Esophagus (tissue), 2 donors: ENCODE measurements around the gene MLEC. TPM values are rescaled to one million over a fixed set of nuclear protein-coding genes. Genes with fewer than 3 reads are reported as not detected.

Experiments
- H3K27ac ChIP-seq, 2 donors: one replicate each; pipeline ENCODE4 v1.5.1; 2013; ENCODE audit warnings: low read depth in 2 of 2, mild to moderate bottlenecking in 2 of 2, inconsistent platforms in 1 of 2, low read length in 1 of 2, moderate library complexity in 1 of 2
- H3K27me3 ChIP-seq, 2 donors: one replicate each; pipeline ENCODE4 v1.6.1; 2013; ENCODE audit warnings: low read length in 2 of 2, control low read depth in 1 of 2, mild to moderate bottlenecking in 1 of 2; ENCODE audit not compliant: insufficient read depth in 2 of 2, control insufficient read depth in 1 of 2
- H3K36me3 ChIP-seq, 2 donors: one replicate each; pipeline ENCODE4 v1.6.1; 2013; ENCODE audit warnings: low read length in 1 of 2; ENCODE audit not compliant: control insufficient read depth in 2 of 2, insufficient read depth in 2 of 2
- H3K4me1 ChIP-seq, 2 donors: one replicate each; pipeline ENCODE4 v1.6.1; 2013; ENCODE audit warnings: low read length in 1 of 2; ENCODE audit not compliant: control insufficient read depth in 2 of 2, insufficient read depth in 2 of 2
- H3K4me3 ChIP-seq, 2 donors: one replicate each; pipeline ENCODE4 v1.5.1; 2013; ENCODE audit warnings: low read length in 2 of 2, mild to moderate bottlenecking in 2 of 2, low read depth in 1 of 2, moderate library complexity in 1 of 2
- H3K9me3 ChIP-seq, 2 donors: one replicate each; pipeline ENCODE4 v1.6.1; 2013; ENCODE audit warnings: mild to moderate bottlenecking in 2 of 2, low read depth in 1 of 2, low read length in 1 of 2, moderate library complexity in 1 of 2; ENCODE audit not compliant: control insufficient read depth in 2 of 2, insufficient read depth in 1 of 2
- WGBS, 2 donors: extraction: QIAGEN DNeasy Blood & Tissue Kit; methylation state at CpG; one replicate each; pipeline ENCODE4 v1.1.7; 2013; 5-methylcytosine and 5-hydroxymethylcytosine counted together
- polyA plus RNA-seq, 2 donors: library from polyadenylated mRNA; stranded (reverse); fragments of 200-250 nt; gene quantifications; one replicate each; pipeline ENCODE4 v1.2.3, GENCODE V29; 2013
- donor health status: healthy with polysubstance abuse.
- donor health status: Bipolar disorder and iron deficiency.

Gene MLEC
- polyA plus RNA-seq, 2 donors: 14.0 to 15.7 TPM

DNA sequence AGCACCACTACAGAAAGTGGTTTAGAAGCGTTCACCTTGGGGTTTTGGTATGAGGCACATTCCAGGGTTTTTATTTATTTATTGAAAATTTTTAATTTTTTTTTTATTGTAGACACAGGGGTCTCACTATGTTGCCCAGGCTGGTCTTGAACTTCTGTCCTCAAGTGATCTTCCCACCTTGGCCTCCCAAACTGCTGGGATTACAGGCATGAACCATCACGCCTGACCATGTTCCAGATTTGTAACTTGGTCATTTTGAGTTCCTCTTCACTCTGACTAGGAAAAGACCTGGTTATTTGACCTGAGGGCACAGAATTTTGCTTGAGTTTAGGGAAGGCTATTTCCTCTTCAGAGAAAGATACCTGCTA, 3.1 kb downstream of the MLEC start:
- Histone ChIP-seq H3K27me3 (no peaks in the 10 kb centered on the region), H3K4me1 (peaks cover 0 to 6% of the 10 kb centered on the region in 2 donors), H3K27ac (no peak overlapping the region), H3K36me3 (peaks cover 7 to 11% of the 10 kb centered on the region in 2 donors), H3K9me3 (no peaks in the 10 kb centered on the region), H3K4me3 (no peak overlapping the region)
- 83 to 92% methylated on average over 2 of the region's 2 CpGs for WGBS, 2 donors

DNA sequence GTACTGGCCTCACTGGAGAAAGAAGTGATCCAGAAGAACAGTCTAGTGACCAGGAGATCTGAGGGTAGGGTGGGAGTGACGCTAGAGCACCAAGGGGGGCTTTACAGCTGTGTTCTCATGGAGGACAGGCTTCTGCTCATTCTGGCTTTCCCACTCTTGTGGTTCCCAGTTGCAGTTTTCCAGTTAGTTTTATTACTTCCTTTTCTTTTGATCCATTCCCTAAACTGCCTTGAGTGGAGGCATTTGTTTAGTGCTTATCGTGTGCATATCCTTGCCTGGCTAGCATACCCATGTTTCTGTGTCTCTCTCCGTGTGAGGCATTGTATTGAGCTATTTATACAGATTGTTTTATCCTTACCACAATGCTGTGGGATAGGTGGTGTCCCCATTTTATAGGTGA, 4.0 kb downstream of the MLEC start:
- Histone ChIP-seq H3K36me3 (peaks cover 11 to 15% of the 10 kb centered on the region in 2 donors), H3K9me3 (no peaks in the 10 kb centered on the region), H3K27ac (no peak overlapping the region), H3K4me3 (no peak overlapping the region), H3K4me1 (peaks cover 0 to 6% of the 10 kb centered on the region in 2 donors), H3K27me3 (no peaks in the 10 kb centered on the region)
- WGBS, 2 donors: 57 to 82% methylated on average over 3 of the region's 3 CpGs

DNA sequence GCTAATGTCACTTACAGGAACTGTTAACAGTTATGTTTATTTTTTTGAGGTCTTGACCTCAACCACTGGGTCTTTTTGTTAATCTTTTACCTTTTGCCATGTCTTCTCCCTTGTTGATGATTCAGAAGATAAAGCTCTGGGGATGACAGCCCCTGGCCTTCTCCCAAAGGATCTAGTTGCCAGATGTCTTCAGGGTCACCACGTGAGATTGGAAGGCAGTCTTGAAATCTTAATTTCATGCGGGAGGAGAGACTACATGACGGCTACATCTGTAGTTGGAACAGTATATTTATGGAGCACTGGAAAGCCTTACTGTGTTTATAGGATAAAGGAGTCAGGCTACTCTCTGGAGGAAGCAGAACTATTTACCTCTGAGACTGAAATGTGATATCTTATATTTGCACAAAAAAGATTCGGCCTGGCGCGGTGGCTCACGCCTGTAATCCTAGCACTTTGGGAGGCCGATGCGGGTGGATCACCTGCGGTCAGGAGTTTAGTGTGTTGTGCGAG, 5.6 kb downstream of the MLEC start:
- H3K27ac ChIP-seq: no peak overlapping the region
- 61 to 68% methylated on average over 11 of the region's 11 CpGs for WGBS, 2 donors
- H3K27me3 ChIP-seq: no peaks in the 10 kb centered on the region
- H3K4me1 ChIP-seq: peaks cover 0 to 6% of the 10 kb centered on the region in 2 donors
- peaks cover 11 to 20% of the 10 kb centered on the region in 2 donors for H3K36me3 ChIP-seq
- no peak overlapping the region for H3K4me3 ChIP-seq
- no peaks in the 10 kb centered on the region for H3K9me3 ChIP-seq

DNA sequence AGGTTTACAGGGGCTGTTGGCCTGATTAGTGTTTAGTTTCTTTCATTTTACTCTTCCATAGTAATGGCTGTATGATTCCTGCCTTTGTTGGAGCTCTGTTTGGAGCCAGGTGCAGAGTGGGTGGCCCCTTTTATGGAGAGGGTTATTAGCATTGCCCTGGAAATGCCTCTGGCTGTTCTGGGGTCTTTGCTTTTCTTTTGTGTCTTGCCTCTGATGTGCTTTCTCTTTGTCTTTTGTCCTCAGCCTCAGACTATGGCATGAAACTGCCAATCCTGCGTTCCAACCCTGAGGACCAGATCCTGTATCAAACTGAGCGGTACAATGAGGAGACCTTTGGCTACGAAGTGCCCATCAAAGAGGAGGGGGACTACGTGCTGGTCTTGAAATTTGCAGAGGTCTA, 6.9 kb downstream of the MLEC start:
- H3K27ac ChIP-seq: no peak overlapping the region
- no peak overlapping the region for H3K4me3 ChIP-seq
- peaks cover 0 to 5% of the 10 kb centered on the region in 2 donors for H3K4me1 ChIP-seq
- H3K36me3 ChIP-seq: peaks cover 11 to 27% of the 10 kb centered on the region in 2 donors
- H3K9me3 ChIP-seq: no peaks in the 10 kb centered on the region
- 89 to 90% methylated on average over 4 of the region's 4 CpGs for WGBS, 2 donors
- no peaks in the 10 kb centered on the region for H3K27me3 ChIP-seq

DNA sequence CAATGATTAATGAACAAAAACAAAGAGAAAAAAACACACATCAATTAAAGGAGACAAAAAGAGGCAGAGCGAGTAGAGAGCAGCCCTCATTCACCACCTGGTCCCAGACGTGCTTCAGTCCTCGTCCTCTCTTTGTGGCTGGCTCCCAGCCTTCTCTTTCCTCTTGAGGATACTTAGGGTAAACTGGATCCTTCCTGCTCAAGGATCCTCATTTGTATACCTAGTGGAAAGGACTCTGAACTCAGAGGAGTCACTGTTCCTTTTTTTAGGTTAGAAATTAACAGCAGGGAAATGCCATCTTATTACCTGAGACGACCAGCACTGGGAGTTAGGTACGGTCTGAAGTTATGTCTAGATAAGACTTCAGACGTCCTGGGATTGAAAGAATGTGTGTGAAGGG, 9.7 kb downstream of the MLEC start:
- peaks cover 14 to 34% of the 10 kb centered on the region in 2 donors for H3K36me3 ChIP-seq
- no peak overlapping the region for H3K4me3 ChIP-seq
- 70 to 86% methylated on average over 6 of the region's 6 CpGs for WGBS, 2 donors
- no peaks in the 10 kb centered on the region for H3K9me3 ChIP-seq
- no peaks in the 10 kb centered on the region for H3K4me1 ChIP-seq
- no peak overlapping the region for H3K27ac ChIP-seq
- H3K27me3 ChIP-seq: no peaks in the 10 kb centered on the region

DNA sequence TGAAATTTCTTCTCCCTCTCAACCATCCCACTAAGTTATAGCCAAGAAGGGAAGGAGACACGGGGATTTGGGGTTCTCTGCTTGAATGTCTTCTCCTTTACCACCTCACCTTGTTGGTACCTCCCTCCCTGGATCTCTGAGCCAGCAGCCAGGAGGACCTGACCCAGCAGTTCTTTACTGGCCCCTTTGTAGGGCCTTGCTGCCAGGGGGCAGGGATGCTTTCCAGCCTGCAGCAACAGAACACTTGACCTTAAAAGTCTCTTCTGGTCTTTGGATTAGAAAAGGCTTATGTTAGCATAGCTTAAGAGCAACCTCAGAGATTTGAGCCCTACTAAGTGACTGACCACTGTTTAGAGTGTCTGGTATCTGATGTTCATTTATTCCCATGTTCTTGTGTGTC, 10.4 kb downstream of the MLEC start:
- H3K4me1 ChIP-seq: no peaks in the 10 kb centered on the region
- H3K27ac ChIP-seq: no peak overlapping the region
- peaks cover 14 to 34% of the 10 kb centered on the region in 2 donors for H3K36me3 ChIP-seq
- no peaks in the 10 kb centered on the region for H3K9me3 ChIP-seq
- H3K27me3 ChIP-seq: no peaks in the 10 kb centered on the region
- 69 to 97% methylated on average over 1 of the region's 1 CpG for WGBS, 2 donors
- H3K4me3 ChIP-seq: no peak overlapping the region

DNA sequence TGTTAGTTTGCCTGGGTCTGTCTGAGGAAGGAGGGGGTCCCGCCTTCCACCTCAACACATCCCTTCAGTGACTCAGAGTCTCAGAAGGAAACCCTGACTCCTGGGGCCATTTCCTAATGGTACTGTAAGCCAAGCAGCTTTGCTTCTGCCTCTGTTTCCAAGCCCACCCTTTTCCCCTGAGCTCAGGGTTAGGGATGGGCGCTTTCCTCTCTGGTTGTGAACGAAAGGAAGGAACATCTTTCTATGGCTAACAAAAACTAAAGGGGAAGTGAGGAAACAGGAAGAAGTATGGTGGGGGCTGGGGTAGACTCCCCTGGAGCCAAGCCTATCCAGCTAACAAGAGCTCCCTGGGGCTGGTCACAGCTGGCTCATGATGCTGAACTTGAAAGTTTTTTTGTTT, 11.7 kb downstream of the MLEC start:
- no peaks in the 10 kb centered on the region for H3K27me3 ChIP-seq
- no peak overlapping the region for H3K27ac ChIP-seq
- 81 to 86% methylated on average over 3 of the region's 3 CpGs for WGBS, 2 donors
- H3K9me3 ChIP-seq: no peaks in the 10 kb centered on the region
- H3K4me1 ChIP-seq: no peaks in the 10 kb centered on the region
- H3K4me3 ChIP-seq: no peak overlapping the region
- H3K36me3 ChIP-seq: peaks cover 13 to 34% of the 10 kb centered on the region in 2 donors

DNA sequence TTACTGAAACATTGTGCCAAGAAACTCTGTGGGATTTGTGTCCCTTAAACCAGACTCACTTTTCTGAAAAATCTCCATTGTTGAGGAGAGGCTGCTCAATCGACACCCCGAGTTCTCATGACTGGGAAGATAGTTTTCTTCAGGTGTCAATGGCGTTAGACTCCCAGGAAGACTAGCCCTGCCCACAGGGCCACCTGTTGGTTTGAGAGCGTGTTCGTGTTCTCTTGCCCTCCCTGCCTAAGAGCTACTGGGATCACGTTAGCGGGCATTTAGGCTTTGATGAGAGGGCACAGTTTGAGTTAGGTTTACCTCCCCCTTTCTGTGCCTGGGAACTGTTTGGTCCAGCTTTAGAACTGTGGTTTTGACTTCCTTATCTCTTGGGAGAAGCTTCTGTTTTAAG, 12.6 kb downstream of the MLEC start:
- 88 to 93% methylated on average over 7 of the region's 7 CpGs for WGBS, 2 donors
- Histone ChIP-seq H3K36me3 (peaks cover 8 to 28% of the 10 kb centered on the region in 2 donors), H3K4me3 (no peak overlapping the region), H3K4me1 (no peaks in the 10 kb centered on the region), H3K9me3 (no peaks in the 10 kb centered on the region), H3K27me3 (no peaks in the 10 kb centered on the region), H3K27ac (no peak overlapping the region)

DNA sequence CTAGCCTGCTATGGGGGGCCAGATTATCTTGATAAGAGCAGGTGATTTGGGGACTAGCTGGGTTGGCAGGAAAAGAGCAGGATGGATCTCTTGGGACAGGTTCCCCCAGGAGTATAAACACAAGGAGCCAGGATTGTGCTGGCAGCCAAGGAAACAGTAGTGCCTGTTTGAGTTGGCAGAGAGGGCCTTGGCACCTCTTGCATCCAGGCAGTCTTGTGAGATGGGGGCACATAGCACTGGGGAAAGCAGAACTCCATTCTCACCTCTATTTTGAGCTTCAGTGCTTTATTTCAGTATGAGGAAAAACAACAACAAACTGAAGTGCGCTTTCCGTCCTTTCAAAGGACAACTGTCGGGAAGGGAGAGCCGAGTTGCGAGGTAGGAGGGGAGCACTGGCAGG, 13.9 kb downstream of the MLEC start:
- Histone ChIP-seq H3K4me3 (no peak overlapping the region), H3K27me3 (no peaks in the 10 kb centered on the region), H3K27ac (no peak overlapping the region), H3K9me3 (no peaks in the 10 kb centered on the region), H3K36me3 (peaks cover 3 to 20% of the 10 kb centered on the region in 2 donors), H3K4me1 (no peaks in the 10 kb centered on the region)
- WGBS, 2 donors: 92 to 99% methylated on average over 5 of the region's 5 CpGs

DNA sequence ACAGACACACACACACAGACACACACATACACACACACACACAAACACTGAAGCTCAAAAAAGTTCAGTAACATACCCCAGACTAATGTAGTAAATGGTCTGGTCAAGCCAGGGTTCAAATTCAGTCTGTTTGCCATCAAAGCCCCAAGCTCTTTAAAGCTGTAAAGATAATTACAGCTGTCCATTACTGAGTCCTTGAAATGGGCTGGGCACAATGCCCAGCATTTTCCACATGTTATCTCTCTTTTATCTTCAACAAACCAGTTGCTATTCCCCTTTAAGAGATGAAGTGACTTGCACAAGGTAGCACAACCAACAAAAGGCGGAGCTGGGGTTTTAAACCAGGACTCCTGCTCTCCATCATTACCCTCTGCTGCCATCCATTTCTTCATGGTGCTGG, 15.7 kb downstream of the MLEC start:
- H3K36me3 ChIP-seq: peaks cover 3 to 16% of the 10 kb centered on the region in 2 donors
- H3K4me1 ChIP-seq: no peaks in the 10 kb centered on the region
- no peak overlapping the region for H3K27ac ChIP-seq
- H3K9me3 ChIP-seq: no peaks in the 10 kb centered on the region
- H3K4me3 ChIP-seq: no peak overlapping the region
- no peaks in the 10 kb centered on the region for H3K27me3 ChIP-seq
- 87 to 93% methylated on average over 1 of the region's 1 CpG for WGBS, 2 donors
